ENCODE data around the gene NTF3.

GRCh38 chr12:5497329-5498053 lies 65.6 kb downstream of the NTF3 start:
- TF ChIP-seq, protein P1, sequence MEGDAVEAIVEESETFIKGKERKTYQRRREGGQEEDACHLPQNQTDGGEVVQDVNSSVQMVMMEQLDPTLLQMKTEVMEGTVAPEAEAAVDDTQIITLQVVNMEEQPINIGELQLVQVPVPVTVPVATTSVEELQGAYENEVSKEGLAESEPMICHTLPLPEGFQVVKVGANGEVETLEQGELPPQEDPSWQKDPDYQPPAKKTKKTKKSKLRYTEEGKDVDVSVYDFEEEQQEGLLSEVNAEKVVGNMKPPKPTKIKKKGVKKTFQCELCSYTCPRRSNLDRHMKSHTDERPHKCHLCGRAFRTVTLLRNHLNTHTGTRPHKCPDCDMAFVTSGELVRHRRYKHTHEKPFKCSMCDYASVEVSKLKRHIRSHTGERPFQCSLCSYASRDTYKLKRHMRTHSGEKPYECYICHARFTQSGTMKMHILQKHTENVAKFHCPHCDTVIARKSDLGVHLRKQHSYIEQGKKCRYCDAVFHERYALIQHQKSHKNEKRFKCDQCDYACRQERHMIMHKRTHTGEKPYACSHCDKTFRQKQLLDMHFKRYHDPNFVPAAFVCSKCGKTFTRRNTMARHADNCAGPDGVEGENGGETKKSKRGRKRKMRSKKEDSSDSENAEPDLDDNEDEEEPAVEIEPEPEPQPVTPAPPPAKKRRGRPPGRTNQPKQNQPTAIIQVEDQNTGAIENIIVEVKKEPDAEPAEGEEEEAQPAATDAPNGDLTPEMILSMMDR (optimal IDR thresholded peaks at IDR 0.05 in 1 of 3, IDR thresholded peaks at IDR 0.05 in 1 of 3, conservative IDR thresholded peaks at IDR 0.05 in 1 of 3; ENCODE audit: extremely low read depth in 1 of 3, insufficient read depth in 2 of 3, low read length in 3 of 3): no peak
- no peak for TF ChIP-seq EZH2 (IDR thresholded peaks at IDR 0.05; ENCODE audit: low read length)
